SH-SY5Y (cell line): ENCODE measurements around the gene IGSF23.

Experiments used
- GATA2 ChIP-seq: IDR thresholded peaks from 2 replicates; pipeline ENCODE4 v1.6.1; 2011; ENCODE audit warnings: mild to moderate bottlenecking, low read depth, low read length
- GATA3 ChIP-seq: IDR thresholded peaks from 2 replicates; pipeline ENCODE4 v1.6.1; 2011; ENCODE audit warnings: low read depth, mild to moderate bottlenecking, low read length, moderate library complexity

Gene IGSF23

GRCh38 chr19:44658069-44658733, 44.8 kb downstream of the IGSF23 start:
- TF ChIP-seq GATA2 (no peak), GATA3 (no peak)

- no peak for TF ChIP-seq GATA3
- TF ChIP-seq GATA2, result no peak
Observed at GRCh38 chr19:44660081-44660480, 46.7 kb downstream of the IGSF23 start.

GRCh38 chr19:44661205-44661604, 47.8 kb downstream of the IGSF23 start:
- no peak for TF ChIP-seq GATA3
- TF ChIP-seq GATA2, result no peak

- no peak for TF ChIP-seq GATA3
- TF ChIP-seq GATA2, result peak; percentile 50; the same call in 1 of the 2 replicates
Observed at GRCh38 chr19:44661904-44662303, 48.5 kb downstream of the IGSF23 start.

- TF ChIP-seq GATA3 (no peak), GATA2 (no peak)
Observed at GRCh38 chr19:44662691-44663385, 49.5 kb downstream of the IGSF23 start.

- TF ChIP-seq GATA2, result no peak
- no peak for TF ChIP-seq GATA3
Observed at GRCh38 chr19:44663996-44664395, 50.6 kb downstream of the IGSF23 start.

- no peak for TF ChIP-seq GATA3
- TF ChIP-seq GATA2, result no peak
Observed at GRCh38 chr19:44664976-44665375, 51.6 kb downstream of the IGSF23 start.

- TF ChIP-seq GATA3, result no peak
- TF ChIP-seq GATA2, result no peak
Observed at GRCh38 chr19:44666852-44667556, 53.6 kb downstream of the IGSF23 start.

GRCh38 chr19:44668985-44669764, 55.8 kb downstream of the IGSF23 start:
- TF ChIP-seq GATA3, result no peak
- no peak for TF ChIP-seq GATA2

GRCh38 chr19:44671400-44671799, 58.0 kb downstream of the IGSF23 start, which contains the start of gene CEACAM19:
Gene CEACAM19, plus strand, starts transcription at chr19:44671482. Its CDS starts 450 bp downstream, at chr19:44671932.
- no peak for TF ChIP-seq GATA3
- no peak for TF ChIP-seq GATA2

- no peak for TF ChIP-seq GATA2
Observed at GRCh38 chr19:44672226-44672625, 58.9 kb downstream of the IGSF23 start.

GRCh38 chr19:44673510-44673909, 60.1 kb downstream of the IGSF23 start:
- TF ChIP-seq GATA2, result no peak
- TF ChIP-seq GATA3, result no peak

GRCh38 chr19:44675521-44675920, 62.2 kb downstream of the IGSF23 start:
- no peak for TF ChIP-seq GATA3
- no peak for TF ChIP-seq GATA2
